Activated T-cell treated with anti-CD3 and anti-CD28 coated beads for 1 hour (primary cell): Measurements from ENCODE around the gene G6PC3.
"Not testable (repeated sequence)": the region's sequence is repeated elsewhere in the genome, so short reads cannot be mapped to it uniquely, and the experiment has no call there.

Experiments used
- DNase-seq: peaks from one replicate; pipeline ENCODE4 v3.0.0-alpha.2; 2020; ENCODE audit warnings: low read depth

G6PC3 gene

DNA sequence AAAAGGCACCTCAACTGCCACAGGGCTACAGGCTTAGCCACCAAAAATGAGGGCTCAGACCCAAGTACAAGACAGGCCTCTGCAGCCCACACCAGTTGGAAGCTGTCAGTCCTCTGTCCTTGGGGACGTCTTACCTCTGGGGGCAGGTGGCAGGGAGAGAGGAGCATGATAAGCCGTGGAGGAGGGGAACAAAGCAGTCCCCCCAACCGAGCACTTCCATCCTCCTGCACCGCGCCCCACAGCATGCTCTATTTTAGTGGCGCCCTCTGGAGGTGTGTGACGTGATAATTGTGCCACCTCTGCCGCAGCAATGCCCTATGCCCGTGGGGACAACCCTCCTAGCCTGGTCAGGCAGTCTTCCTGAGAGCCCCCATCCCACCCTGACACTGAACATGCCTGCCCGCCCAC, 13.6 kb downstream of the G6PC3 start:
- DNase-seq: no peak

DNA sequence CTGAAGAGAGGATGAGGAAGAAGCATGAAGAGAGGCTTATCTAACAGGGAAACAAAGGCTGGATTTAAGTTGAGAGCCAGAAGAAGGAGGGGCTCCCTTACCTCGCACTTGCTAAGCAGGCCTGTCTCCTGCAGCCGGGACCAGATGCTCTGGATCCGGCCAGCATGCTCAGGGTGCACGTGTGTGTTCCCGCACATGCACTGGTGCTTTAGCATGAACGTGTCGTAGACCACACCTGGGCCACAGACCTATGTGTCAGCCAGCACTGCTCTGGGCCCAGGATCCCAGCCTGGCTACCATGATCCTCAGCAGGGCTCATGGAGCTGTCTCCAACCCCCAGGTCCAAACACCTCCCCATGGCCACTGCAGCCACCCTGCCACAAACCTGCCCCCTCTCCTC, 14.4 kb downstream of the G6PC3 start:
- DNase-seq: no peak

DNA sequence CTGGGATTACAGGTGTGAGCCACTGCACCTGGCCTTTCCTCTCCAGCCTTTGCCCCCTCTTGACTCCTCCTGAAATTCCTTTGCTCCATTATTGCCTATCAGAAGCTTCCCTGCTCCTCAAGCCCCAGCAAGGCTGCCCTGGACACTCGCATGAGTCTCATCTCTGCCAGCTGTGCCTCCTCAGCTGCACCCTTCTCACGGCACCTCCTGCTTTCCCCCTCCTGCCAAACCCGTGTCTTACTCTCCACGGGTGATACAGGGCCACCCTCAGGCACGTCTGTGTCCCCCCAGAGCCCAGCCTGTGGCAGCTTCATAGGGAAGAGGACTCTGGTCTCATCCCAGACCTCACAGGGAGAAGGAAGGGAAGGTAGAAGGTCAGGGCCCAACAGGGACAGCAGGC, 15.4 kb downstream of the G6PC3 start:
- DNase-seq: no peak

DNA sequence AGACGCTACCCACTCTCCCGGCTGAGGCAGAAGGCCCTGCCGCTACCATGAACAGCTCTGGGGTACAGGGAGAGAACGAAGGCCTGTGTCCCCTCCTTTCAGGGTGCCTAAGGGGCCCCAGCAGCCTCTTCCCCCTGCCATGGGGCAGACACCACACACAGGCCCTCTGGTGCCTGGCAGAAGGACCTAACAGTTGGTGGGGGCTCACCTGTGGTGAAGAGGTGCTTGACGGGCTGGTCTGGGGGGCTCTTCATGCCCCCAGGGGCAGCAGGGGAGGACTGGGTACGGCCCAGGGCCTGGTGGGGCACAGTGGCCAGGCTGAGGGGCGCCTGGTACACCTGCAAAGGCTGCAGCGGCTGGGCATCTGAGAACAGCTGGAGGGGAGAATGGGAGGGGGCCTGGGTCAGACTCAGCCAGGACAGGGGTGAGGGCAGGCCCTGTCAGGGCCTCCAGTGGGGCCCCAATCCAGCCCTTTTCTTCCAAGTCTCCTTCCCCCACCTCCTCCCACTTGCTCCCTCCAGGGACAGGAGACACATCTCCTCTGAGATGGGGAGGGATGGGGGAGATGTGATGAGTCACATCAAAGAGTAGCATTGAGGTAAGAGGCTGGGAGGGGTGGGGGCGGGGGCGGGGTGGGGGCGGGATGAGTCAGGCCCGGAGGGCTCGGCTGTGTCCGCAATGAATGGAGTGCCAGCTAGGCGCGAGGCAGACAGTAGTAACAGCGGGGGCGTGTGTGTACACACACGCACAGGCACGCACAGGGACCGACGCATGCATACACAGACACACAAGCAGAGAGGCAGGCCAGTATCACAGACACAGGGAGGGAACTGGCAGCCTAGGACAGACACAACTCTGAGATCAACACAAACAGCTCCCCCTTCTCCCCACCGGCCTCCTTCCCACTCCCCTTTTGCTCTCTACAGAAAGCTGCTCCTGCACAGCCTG, 16.1 kb downstream of the G6PC3 start:
- peak; percentile 30 for DNase-seq

DNA sequence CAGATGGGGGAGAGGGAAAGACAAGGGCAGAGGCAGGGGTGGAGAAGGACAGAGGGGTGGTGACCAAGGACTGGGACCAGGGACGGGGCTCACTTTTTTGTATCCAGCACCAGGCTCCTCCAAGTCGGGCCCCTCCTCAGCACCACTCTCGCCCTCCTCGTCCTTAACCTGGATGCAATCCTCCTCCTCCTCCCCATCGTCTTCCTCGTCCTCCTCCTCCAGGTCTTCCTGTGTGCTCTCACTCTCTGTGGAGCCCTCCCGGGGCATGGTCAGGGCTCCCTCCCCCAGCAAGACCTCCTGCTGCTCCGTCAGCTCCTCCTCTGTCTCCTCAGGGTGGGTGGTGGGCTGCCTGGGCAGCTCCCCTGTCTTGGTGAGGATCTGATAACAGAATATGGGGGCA, 16.8 kb downstream of the G6PC3 start:
- no peak for DNase-seq

DNA sequence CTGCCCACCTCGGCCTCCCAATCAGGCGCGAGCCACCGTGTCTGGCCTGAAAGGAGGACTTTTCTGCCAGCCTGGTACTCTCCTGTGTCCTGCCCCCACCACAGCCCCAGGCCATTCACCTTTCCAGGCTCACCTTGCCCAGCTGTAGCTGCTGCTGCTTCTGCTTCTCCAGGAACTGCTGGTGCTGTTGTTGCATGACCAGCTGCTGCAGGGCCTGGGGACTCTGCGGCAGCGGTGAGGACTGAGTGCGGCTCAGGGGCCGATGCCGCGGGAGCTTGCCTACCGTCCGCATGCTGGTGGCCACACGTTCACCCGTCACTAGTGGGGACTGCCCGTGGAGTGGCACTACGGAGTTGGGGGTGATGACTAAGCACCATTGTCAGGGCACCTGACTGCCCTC, 17.7 kb downstream of the G6PC3 start:
- DNase-seq: no peak

DNA sequence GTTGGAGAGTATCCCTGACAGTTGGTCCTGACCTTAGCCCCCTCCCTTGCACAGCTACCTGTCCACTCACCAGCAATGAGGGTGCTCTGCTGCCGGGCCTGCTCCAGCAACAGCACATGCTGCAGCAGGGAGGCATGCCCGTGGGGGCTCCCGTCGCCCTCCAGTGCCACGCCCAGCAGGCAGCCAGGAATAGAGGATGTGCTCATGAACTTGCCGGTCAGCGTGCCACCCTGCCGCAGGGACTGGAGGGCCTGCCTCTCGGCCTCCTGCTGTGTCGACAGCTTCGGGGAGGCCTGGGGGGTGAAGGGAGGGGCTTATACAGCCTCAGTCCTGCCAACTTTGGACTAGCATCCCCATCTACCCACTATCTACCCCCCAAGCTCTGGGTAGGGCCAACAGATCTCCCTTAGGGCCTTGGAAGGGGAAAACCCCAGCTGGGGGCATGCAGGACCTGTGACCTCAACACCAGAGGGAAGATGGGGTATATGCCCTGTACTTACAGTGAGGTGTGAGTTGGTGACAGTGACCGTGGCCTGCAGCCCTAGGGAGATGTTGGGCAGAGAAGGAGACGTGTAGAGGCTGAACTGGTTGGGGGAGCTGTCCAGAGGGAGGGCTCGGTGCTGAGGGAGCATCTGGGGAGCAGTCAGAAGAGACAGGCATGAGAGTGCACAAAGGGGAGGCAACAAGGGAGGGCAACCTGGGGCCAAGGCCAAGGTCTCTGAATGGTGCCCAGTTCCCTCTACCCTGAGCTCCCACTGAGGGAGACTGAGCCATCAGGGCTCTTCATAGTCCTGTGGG, 20.9 kb downstream of the G6PC3 start:
- DNase-seq: no peak

DNA sequence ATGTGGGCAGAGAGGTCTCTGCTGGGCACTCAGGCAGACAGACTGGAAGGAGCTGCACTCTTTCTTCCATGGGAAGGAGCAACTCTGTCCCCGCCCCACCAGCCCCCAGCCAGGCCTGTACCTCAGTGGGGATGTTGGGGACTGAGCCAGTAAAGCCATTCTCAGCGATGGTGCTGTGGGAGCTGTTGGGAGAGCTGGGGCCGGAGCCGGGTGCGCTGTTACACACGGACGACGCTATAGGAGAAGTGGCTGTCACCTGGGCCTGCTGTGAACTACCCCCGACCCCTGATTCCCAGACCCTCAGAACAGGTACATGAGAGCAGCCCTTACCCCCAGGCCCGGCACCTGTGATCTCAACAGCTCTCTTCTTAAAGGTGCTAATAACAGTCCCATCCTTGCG, 21.5 kb downstream of the G6PC3 start:
- DNase-seq: no peak

DNA sequence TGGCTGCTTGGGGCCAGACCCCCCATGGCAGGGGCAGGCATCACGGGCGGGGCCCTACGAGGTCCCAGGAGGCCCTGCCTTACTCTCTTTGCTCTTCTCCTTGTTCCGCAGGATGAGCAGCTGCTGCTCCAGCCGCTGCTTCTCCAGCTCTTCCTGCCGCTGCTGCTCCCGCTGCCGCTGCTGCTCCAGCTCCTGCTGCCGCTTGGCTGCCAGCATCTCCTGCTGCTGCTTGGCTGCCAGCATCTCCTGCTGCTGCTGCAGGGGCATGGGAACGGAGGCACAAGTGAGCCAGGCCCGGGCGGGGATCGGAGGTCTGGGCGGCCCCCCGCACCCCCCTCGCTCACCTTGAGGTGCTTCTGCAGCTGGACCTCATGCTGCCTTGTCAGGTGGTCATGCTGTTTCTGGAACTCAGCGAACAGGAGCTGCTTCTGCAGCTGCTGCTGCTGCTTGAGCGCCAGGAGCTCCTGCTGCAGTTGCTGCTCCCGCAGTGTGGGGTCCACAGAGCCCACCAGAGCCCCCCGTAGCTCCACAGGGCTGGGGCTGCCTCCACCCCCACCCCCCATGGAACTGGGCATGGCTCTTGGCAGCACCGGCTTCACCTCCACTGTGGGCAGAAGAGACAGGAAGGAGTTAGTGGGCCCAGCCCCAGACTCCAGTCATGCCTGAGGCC, 22.8 kb downstream of the G6PC3 start:
- no peak for DNase-seq

DNA sequence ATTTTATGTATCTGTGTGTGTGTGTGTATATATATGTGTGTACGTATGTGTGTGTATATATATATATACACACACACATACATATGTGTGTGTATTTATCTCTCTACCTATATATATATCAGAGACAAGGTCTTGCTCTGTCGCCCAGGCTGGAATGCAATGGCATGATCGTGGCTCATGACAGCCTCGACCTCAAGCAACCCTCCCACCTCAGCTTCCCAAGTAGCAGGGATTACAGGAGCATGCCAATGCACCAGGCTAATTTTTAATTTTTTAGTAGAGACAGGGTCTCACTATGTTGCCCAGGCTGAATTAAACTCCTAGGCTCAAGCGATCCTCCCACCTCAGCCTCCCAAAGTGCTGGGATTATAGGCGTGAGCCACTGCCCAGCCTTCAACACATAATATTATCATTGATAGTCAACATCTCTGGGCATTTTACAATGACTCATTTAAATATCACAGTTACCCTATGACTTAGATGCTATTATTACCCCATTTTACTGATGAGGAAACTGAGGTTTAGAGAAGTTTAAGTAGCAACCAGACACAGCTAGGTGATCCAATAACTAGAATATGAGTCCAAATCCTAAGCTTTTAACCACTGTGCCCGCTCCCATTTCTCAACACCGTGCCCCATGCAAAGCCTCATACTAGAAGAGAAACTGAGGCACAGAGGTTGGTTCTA, 24.3 kb downstream of the G6PC3 start:
- no peak for DNase-seq

DNA sequence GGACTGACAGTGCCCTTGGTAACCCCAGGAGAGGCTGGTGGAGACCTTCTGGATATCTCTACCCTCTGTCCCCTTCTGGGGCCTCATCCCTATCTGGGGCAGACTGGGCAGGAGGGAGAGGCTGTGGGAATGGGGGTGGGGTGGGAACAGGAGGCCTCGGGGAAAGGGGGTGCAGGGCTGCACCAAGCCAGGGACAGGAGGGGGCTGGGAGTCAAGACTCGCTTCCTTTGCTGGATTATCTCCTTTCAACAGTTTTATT, 24.8 kb downstream of the G6PC3 start:
- DNase-seq: no peak

DNA sequence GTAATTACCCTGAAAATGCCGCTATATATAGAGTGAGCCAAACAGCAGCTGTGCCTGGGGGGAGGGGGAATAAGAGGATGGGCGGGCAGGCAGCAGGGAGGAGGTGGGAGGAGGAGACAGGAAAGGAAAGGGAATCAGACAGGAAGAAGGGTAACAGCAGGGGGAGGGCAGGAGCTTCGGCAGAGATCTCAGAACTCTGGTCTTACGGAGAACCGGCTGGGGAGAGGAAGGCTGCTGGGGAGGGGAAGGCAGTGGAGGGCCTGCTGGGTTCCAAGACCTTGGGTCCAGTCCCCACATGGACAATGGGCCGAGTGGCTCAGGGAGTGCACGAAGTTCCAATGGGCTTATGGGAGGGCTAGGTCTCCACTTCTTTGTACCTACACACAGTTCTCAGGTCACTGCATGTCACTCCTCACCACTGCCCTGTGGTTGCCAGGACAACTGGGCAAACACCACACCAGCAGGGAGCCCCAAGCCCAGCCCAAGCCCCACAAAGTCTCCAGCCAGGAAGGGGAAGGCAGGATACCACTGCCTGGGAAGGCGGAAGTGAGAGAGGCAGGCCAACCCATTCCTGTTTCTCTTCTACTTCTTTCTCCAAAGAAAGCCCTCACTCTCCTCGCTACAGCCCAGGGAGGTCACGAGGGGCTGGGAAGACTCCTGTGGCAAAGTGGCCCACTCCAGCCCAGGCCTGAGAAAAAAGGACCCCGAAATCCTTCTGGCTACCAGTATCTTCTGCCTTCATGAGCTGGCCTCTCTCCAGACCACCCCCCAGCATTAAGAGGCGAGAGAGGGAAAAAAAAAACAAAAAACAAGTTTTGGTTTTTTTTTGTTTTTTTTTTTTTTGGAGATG, 25.3 kb downstream of the G6PC3 start:
- DNase-seq: no peak

DNA sequence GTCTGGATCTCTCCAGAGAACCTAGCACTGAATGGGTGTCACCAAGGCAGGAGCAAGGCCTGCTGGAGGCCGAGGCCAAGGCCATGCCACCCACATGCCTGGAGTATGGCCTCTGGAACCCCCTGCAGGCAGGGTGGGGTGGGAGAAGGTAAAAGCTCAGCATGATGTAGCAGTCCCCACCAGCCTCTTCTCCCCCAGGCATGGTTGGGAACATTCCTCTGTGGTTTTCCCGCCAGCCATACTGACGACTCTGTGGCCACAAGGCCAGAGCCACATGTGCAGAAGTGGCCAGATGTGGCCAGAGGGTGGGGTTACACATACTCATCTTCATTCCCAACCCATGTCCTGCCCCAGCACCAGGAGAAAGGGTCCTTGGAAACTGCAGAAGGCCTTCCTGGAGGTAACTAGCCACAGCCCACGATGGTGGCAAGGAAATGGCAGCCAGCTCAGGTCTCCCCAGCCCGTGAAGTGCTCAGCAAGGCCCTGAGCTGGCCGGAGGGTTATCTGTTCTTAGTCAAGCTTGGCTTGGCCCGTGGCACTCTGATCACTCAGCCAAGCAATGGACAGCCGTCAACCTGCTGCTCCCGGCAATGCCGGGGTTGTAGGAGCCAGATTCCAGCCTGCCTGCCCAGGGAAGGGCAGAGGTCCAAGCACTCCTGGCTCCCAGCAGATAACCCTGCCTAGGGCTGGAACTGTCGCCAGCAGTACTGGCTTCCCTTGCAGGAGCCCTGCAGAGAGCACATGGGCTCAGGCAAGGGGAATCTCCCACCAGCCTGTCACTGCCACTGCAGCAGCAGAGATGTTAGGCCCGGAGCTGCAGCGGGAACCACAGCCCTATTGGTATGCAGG, 26.8 kb downstream of the G6PC3 start:
- DNase-seq: no peak

DNA sequence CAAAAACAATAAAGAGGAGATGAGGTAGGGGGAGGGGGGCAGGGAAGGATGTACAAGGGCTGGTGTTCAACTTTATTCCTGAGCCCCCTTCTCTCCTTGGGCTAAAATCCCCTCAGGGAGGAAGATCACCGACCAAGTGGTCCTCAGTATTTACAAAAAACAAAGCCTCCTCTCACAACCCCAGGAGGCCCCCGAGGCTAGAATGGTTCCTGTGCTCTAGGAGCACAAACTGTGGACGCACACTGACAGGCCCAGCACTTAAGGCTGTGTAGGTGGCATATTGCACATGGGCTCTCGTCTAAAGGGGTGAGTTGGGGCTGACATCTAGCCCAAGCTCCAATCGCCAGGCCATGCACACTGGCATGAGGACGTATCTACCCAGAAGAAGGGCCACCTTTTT, 31.3 kb downstream of the G6PC3 start:
- not testable (repeated sequence) for DNase-seq

DNA sequence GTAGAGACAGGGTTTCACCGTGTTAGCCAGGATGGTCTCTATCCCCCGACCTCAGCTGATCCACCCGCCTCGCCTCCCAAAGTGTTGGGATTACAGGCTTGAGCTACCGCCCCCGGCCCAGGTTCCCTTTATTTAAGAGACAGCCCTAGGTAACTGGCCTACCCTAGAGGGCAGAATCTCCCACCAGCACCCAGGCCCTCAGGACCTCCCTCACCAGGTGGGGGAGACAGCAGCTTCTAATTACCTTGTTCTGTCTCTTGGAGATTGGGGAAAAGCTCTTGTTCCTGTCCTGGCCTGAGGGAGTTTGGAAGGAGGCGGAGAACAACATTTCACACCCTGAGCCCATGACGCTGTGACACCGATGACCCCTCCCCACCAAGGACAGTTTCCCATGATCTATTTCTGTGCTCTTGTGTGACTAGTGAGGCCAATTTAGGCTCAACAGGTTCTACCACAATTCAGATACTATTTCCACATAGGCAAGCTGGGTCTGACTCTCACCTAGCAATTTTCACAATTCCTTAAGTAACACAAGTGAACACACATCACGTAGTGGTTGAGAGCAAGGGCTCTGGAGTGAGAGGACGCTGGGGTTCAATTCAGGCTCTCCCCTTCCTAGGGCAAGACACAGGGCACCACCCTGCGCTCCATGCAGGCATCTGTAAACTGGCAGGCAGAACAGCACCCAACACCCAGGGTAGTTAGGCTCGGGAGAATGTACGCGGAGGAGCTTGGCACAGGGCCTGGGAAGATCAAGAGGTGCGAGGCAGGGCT, 32.5 kb downstream of the G6PC3 start:
- DNase-seq: no peak

DNA sequence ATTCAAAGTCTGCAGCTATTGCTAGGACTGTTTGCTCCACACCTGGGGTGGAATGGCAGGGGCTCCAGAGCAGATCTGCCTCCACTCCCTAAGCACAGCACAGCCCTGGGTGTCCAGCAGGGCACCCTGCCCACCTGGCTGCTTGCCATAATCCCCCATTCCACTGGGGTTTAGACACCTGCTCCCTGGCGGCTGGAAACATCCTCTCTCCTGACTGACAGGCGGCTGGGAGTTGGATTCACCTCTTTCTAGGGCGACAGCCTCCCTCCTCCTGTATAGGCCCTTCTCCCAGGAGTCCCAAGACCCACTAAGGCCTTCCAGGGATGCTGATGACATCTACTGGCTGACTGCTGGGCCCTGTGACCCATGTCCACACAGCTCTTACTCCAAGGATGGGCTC, 34.9 kb downstream of the G6PC3 start:
- DNase-seq: no peak

DNA sequence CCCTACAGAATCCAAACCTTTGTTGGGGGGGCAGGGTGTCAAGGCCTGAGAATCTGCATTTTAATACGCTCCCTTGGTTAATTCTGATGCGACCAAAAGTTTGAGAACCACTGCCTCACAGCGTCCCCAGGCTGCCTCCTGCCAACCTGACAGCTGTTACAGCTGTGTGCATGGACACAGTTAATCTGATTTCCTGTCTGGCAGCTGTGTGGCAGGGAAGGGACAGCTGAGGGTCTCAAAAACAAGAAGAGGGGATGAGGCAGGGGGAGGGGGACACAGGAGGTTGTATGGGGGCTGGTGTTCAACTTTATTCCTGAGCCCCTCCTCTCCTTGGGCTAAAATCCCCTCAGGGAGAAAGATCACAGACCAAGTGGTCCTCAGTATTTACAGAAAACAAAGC, 35.4 kb downstream of the G6PC3 start:
- no peak for DNase-seq

DNA sequence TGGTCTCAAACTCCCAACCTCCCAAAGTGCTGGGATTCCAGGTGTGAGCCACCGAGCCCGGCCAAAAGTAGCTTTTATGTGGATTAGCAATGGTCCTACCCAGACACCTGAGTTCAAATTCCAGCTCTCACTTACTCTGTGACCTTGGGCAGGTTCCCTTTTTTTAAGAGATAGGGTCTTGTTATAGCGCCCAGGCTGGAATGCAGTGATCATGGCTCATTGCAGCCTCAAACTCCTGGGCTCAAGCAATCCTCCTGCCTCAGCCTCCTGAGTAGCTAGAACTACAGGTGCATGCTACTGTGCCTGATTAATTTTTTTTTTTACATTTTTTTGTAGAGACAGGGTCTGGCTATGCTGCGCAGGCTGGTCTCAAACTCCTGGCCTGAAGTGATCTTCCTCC, 36.3 kb downstream of the G6PC3 start:
- DNase-seq: no peak

DNA sequence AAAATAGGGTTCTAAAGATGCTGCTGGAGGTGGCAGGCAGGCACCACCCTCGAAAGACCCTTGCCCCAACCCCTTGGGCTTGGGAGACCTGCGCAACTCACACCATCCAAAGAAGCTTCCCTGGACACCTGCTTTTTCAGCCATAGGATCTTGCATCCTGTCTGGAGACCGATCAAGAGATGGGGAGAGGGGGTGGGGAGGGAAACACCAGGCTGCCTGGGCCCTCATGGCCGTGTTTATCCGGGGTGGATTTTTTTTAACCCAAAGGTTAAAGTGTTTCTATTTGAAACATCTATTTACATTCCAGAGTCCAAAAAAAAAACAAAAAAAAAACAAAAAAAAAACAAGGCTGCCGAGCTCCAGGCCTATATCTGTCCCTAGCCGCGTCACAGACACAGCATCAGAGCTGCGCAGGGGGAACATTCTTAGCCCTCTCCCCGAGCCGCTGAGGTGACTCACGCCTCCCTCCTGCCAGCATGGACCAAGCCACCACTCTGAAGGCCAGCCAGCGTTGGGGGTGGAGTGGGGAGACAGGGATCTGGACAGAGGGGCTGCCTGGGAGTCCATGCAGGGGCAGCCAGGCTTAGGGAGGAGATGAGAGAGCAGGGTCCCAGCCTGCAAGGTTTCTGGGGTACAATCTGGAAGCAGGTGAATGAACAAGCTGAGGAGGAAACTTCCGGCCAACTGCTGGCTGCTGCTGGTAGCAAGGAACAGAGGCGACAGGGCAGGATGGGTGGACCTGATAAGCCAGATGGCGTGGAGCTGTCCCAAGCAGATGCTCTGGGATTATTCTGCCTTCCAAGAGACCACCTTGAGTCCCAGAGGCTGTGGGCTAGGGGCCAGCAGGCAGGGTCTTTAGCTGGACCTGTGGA, 38.1 kb downstream of the G6PC3 start:
- DNase-seq: no peak
